Measurements from ENCODE around the gene CYP2A6.
"Not testable (repeated sequence)": the region's sequence is repeated elsewhere in the genome, so short reads cannot be mapped to it uniquely, and the experiment has no call there.

CYP2A6 gene

GRCh38 chr19:40850277-40850676 is at the start of gene CYP2A6:
TSS of gene CYP2A6 (minus strand) at chr19:40850447. CDS start at chr19:40850426, 21 bp downstream.
- not testable (repeated sequence) for H3K4me3 ChIP-seq (ENCODE audit: low read depth, low read length); DNase-seq (ENCODE audit: low read depth)

- DNase-seq (ENCODE audit: low read depth); H3K4me3 ChIP-seq (ENCODE audit: low read depth, low read length): not testable (repeated sequence)
These were observed 49.7 kb upstream of the CYP2A6 start for GRCh38 chr19:40899964-40900363.

GRCh38 chr19:40896843-40897789 is 46.9 kb upstream of the CYP2A6 start:
- not testable (repeated sequence) for H3K4me3 ChIP-seq (ENCODE audit: low read depth, low read length); DNase-seq (ENCODE audit: low read depth)

- DNase-seq (ENCODE audit: low read depth): no peak
- no peak overlapping the region for H3K4me3 ChIP-seq (ENCODE audit: low read depth, low read length)
- TF ChIP-seq CTCF (conservative IDR thresholded peaks at IDR 0.05; ENCODE audit: low read depth, low read length): no peak
These were observed 46.2 kb upstream of the CYP2A6 start for GRCh38 chr19:40896418-40896796.

- TF ChIP-seq CTCF (conservative IDR thresholded peaks at IDR 0.05; ENCODE audit: low read depth, low read length): no peak
- H3K4me3 ChIP-seq (ENCODE audit: low read depth, low read length): no peak overlapping the region
- DNase-seq (ENCODE audit: low read depth): no peak
These were observed 42.9 kb upstream of the CYP2A6 start for GRCh38 chr19:40893112-40893511.

GRCh38 chr19:40889366-40889765 is 39.1 kb upstream of the CYP2A6 start:
- H3K4me3 ChIP-seq (ENCODE audit: low read depth, low read length): no peak overlapping the region
- no peak for TF ChIP-seq CTCF (conservative IDR thresholded peaks at IDR 0.05; ENCODE audit: low read depth, low read length)
- DNase-seq (ENCODE audit: low read depth): no peak

GRCh38 chr19:40888191-40888590 is 37.9 kb upstream of the CYP2A6 start:
- DNase-seq (ENCODE audit: low read depth): no peak

GRCh38 chr19:40884187-40884931 is 34.1 kb upstream of the CYP2A6 start:
- not testable (repeated sequence) for DNase-seq (ENCODE audit: low read depth); H3K4me3 ChIP-seq (ENCODE audit: low read depth, low read length)

More at GRCh38 chr19:40888191-40888590, 37.9 kb upstream of the CYP2A6 start:
- no peak overlapping the region for H3K4me3 ChIP-seq (ENCODE audit: low read depth, low read length)
- TF ChIP-seq CTCF (conservative IDR thresholded peaks at IDR 0.05; ENCODE audit: low read depth, low read length): no peak

- H3K4me3 ChIP-seq (ENCODE audit: low read depth, low read length); DNase-seq (ENCODE audit: low read depth): not testable (repeated sequence)
These were observed 31.8 kb upstream of the CYP2A6 start, which contains the start of gene CYP2A7 for GRCh38 chr19:40882062-40882461. TSS of gene CYP2A7 (minus strand) at chr19:40882231. CDS start at chr19:40882210, 21 bp downstream.

GRCh38 chr19:40879349-40879748 is 29.1 kb upstream of the CYP2A6 start:
- DNase-seq (ENCODE audit: low read depth); H3K4me3 ChIP-seq (ENCODE audit: low read depth, low read length): not testable (repeated sequence)

- not testable (repeated sequence) for DNase-seq (ENCODE audit: low read depth)
These were observed 25.3 kb upstream of the CYP2A6 start for GRCh38 chr19:40875526-40875951.

GRCh38 chr19:40874874-40875273 is 24.6 kb upstream of the CYP2A6 start:
- not testable (repeated sequence) for DNase-seq (ENCODE audit: low read depth); H3K4me3 ChIP-seq (ENCODE audit: low read depth, low read length)

More at GRCh38 chr19:40875526-40875951, 25.3 kb upstream of the CYP2A6 start:
- H3K4me3 ChIP-seq (ENCODE audit: low read depth, low read length): not testable (repeated sequence)

- H3K4me3 ChIP-seq (ENCODE audit: low read depth, low read length); DNase-seq (ENCODE audit: low read depth): not testable (repeated sequence)
These were observed 23.6 kb upstream of the CYP2A6 start for GRCh38 chr19:40873873-40874272.
